K562 (cell line): Measurements from ENCODE around the gene C10orf90. TPM values are rescaled to one million over a fixed set of nuclear protein-coding genes. Genes with fewer than 3 reads are reported as not detected.

ENCODE experiments used
- MXI1 ChIP-seq: IDR thresholded peaks from 2 replicates; pipeline ENCODE4 v1.6.1; 2011; ENCODE audit warnings: low read depth, mild to moderate bottlenecking, improper control_type of control experiment, low read length
- PHF20 ChIP-seq: fragments of 450-650 bp; IDR thresholded peaks from 2 replicates; pipeline ENCODE4 v1.6.1; 2018; ENCODE audit not compliant: partially characterized antibody
- RCOR1 ChIP-seq, 2 experiments: IDR thresholded peaks; 2 replicates each; pipeline ENCODE4 v1.6.1; 2012; ENCODE audit warnings: low read depth in 2 of 2, low read length in 2 of 2, borderline replicate concordance in 1 of 2, improper control_type of control experiment in 1 of 2
- REST ChIP-seq, 2 experiments: fragments of 450-650 bp; formaldehyde crosslinking in 1 of 2; IDR thresholded peaks; 2 replicates each; pipeline versions ENCODE4 v1.4.0 to v1.6.1; 2014 to 2020; ENCODE audit warnings: mild to moderate bottlenecking in 2 of 2, borderline replicate concordance in 1 of 2, low read depth in 1 of 2
- SMARCE1 ChIP-seq: fragments of 450-650 bp; IDR thresholded peaks from 2 replicates; pipeline ENCODE4 v1.7.1; 2016; ENCODE audit warnings: mild to moderate bottlenecking
- SP2 ChIP-seq: IDR thresholded peaks from 2 replicates; pipeline ENCODE4 v1.6.1; 2011; ENCODE audit warnings: mild to moderate bottlenecking, low read depth, low read length, moderate library complexity; ENCODE audit not compliant: poor library complexity, severe bottlenecking; ENCODE audit errors: extremely low read depth
- SRF ChIP-seq, 2 experiments: fragments of 250-450, 450-650 bp in 1 of 2; sonication (Bioruptor Pico) in 1 of 2; sonication (generic) in 1 of 2; formaldehyde crosslinking; IDR thresholded peaks; 2 replicates each; pipeline versions ENCODE4 v1.5.0 to v1.5.1; 2020 to 2022; ENCODE audit warnings: mild to moderate bottlenecking in 1 of 2, missing genetic modification reagents in 1 of 2
- TCF7L2 ChIP-seq: fragments of 150-350 bp; IDR thresholded peaks from 2 replicates; pipeline ENCODE4 v1.6.1; 2016; ENCODE audit warnings: low read depth, mild to moderate bottlenecking, low read length, moderate library complexity
- TCFL5 ChIP-seq: fragments of 250-450 bp; sonication (Bioruptor Pico); conservative IDR thresholded peaks from 2 replicates; pipeline ENCODE4 v1.6.1; 2021; ENCODE audit warnings: mild to moderate bottlenecking, moderate library complexity, matching md5 sums
- ZNF431 ChIP-seq: sonication (generic); formaldehyde crosslinking; IDR thresholded peaks from 2 replicates; pipeline ENCODE4 v1.8.0; 2022; ENCODE audit warnings: mild to moderate bottlenecking, missing genetic modification reagents
- polyA plus RNA-seq, 8 experiments: library from polyadenylated mRNA; depleted of rRNA in 4 of 8; stranded (reverse) in 5 of 8; unstranded in 3 of 8; fragments of >200 nt; fragmentation: Nextera tagmentation in 2 of 8; fragmentation: Illumina TruSeq in 1 of 8; extraction: Ambion mirVana in 2 of 8; extraction: Trizol in 1 of 8; gene quantifications; 2 replicates each; pipeline versions ENCODE4 v1.2.1 to v1.2.3, GENCODE V29; 2011 to 2014; ENCODE audit warnings: inconsistent platforms in 1 of 8, missing spikeins in 1 of 8
- total RNA-seq, 7 experiments: library from RNA; depleted of rRNA in 6 of 7; stranded (reverse); fragments of >200 nt in 6 of 7; fragmentation: Illumina TruSeq in 2 of 7; extraction: Trizol in 2 of 7; gene quantifications; 2 replicates each; pipeline versions ENCODE4 v1.2.1 to v1.2.3, GENCODE V29; 2011 to 2021; ENCODE audit warnings: low replicate concordance in 1 of 7

The C10orf90 gene
- total and polyA plus RNA-seq, 9 of the 15 experiments (the other 6 are each of a cell fraction or from before 2014, with no cell fraction given) = not detected

- TF ChIP-seq REST (IDR thresholded peaks at IDR 0.05; ENCODE audit: borderline replicate concordance) (no peak), REST (CRISPR knock-in tag; IDR thresholded peaks at IDR 0.05; ENCODE audit: low read depth) (no peak), SMARCE1 (no peak), SP2 (no peak), MXI1 (no peak), SRF (CRISPR knock-in tag; IDR thresholded peaks at IDR 0.05) (no peak), TCFL5 (CRISPR knock-in tag) (no peak), PHF20 (no peak), RCOR1 (IDR thresholded peaks at IDR 0.05; ENCODE audit: borderline replicate concordance in 1 of 2, low read depth in 2 of 2, low read length in 2 of 2) (no peak), TCF7L2 (no peak), ZNF431 (CRISPR knock-in tag) (no peak)
These were observed 5.4 kb upstream of the C10orf90 start (continued) for GRCh38 chr10:126675656-126676438.
